Adrenal gland (tissue), 12 donors: ENCODE results near the gene BRF1. TPM values are rescaled to one million over a fixed set of nuclear protein-coding genes. Genes with fewer than 3 reads are reported as not detected.

Experiments
- DNase-seq, 7 donors: peaks; one replicate each; pipeline ENCODE4 v3.0.0-alpha.2; 2019 to 2020
- H3K27ac ChIP-seq, 5 donors: fragments of 200-600 bp; sonication (generic) in 4 of 5; 1 replicate in 3 of 5; 2 replicates in 2 of 5; pipeline versions ENCODE4 v1.5.1 to v1.8.0; 2016 to 2020; ENCODE audit warnings: mild to moderate bottlenecking in 1 of 5
- H3K27me3 ChIP-seq: fragments of 200-600 bp; 2 replicates; pipeline ENCODE4 v1.8.0; 2021
- H3K36me3 ChIP-seq, 2 donors: fragments of 200-600 bp; replicated peaks in 1 of 2; 1 replicate in 1 of 2; 2 replicates in 1 of 2; pipeline versions ENCODE4 v1.5.1 to v1.8.0; 2018 to 2022
- H3K4me1 ChIP-seq, 2 donors: fragments of 200-600 bp; replicated peaks in 1 of 2; 1 replicate in 1 of 2; 2 replicates in 1 of 2; pipeline versions ENCODE4 v1.5.1 to v1.8.0; 2018 to 2021
- H3K4me3 ChIP-seq, 4 donors: fragments of 200-600 bp; sonication (generic) in 3 of 4; one replicate each; pipeline ENCODE4 v1.5.1; 2016 to 2018
- H3K9me3 ChIP-seq, 3 donors: fragments of 200-600 bp; sonication (generic) in 1 of 3; replicated peaks in 1 of 3; 1 replicate in 2 of 3; 2 replicates in 1 of 3; pipeline versions ENCODE4 v1.5.1 to v1.8.0; 2016 to 2021
- POLR2A ChIP-seq, 2 donors: fragments of 450-650 bp; IDR thresholded peaks; one replicate each; pipeline ENCODE4 v1.6.1; 2017; ENCODE audit warnings: antibody characterized with exemption in 2 of 2, mild to moderate bottlenecking in 2 of 2, moderate library complexity in 1 of 2
- WGBS, 4 donors: extraction: QIAGEN DNeasy Blood & Tissue Kit in 2 of 4; methylation state at CpG; one replicate each; pipeline versions ENCODE4 v1.1.5 to v1.1.7; 2013 to 2017; 5-methylcytosine and 5-hydroxymethylcytosine counted together
- intact Hi-C, 2 donors: fragments of 100-400 bp; cut with DNase I; formaldehyde crosslinking; loops; one replicate each; pipeline versions ENCODE4 v1.14.1 to v1.15.0; 2022 to 2023
- polyA plus RNA-seq, 3 donors: library from polyadenylated mRNA; stranded (reverse); fragments of 200-250 nt in 2 of 3; fragments of 350-450 nt in 1 of 3; fragmentation: Illumina TruSeq in 1 of 3; extraction: RNeasy Lipid Tissue Mini Kit (QIAGEN cat#74804) in 1 of 3; gene quantifications; one replicate each; pipeline ENCODE4 v1.2.3, GENCODE V29; 2013 to 2014
- total RNA-seq, 9 donors: library from RNA; depleted of rRNA in 4 of 9; stranded (reverse); fragments of >200 nt in 4 of 9; fragments of 120-200 nt in 1 of 9; fragmentation: NEBNext Ultra II Directional in 1 of 9; extraction: Animal tissue kit (Norgen Biotek cat#: 25700) in 1 of 9; gene quantifications; one replicate each; pipeline versions ENCODE4 v1.1.0 to v1.2.4, GENCODE V29; 2013 to 2023
- TF ChIP-seq, protein P1 (sequence below), 6 experiments: fragments of 450-650 bp in 4 of 6; fragments of 200-600 bp in 2 of 6; sonication (generic) in 1 of 6; IDR thresholded peaks; 1 replicate in 5 of 6; 2 replicates in 1 of 6; pipeline versions ENCODE4 v1.5.1 to v1.8.0; 2016 to 2021; ENCODE audit warnings: antibody characterized with exemption in 6 of 6, mild to moderate bottlenecking in 2 of 6, moderate library complexity in 1 of 6
- donor health status: healthy with polysubstance abuse.
- donor health status: Bipolar disorder and iron deficiency.
- donor health status: DM: yes; HTN: yes; CAD: no.
- donor health status: DM: no; HTN: no; CAD: no.
- donor health status: DM: no; HTN: no; CAD: no.
- donor health status: DM: yes; HTN: yes; CAD: no.

Gene BRF1
- total and polyA plus RNA-seq, 12 donors = 14.0 to 96.9 (median 37.5) TPM

DNA sequence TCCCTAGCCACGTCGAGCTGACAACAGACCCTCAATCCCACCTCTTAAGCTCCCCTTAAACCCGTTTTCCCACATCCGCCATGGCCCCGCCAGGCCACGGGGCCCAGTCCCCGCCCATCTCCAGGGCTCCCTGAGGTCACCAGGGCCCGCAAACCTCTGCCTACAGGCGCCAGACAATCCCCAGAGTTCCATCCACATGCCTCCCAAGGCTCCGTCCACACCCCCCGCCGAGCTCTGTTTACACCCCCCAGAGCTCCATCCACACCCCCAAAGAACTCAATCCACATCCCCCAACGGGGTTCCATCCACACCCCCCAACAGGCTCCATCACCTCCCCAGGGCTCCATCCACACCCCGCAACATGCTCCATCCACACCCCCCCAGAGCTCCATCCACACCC, 141.5 kb downstream of the BRF1 start:
- Histone ChIP-seq H3K27ac (no peak overlapping the region), H3K36me3 (no peaks in the 10 kb centered on the region), H3K4me3 (no peak overlapping the region), H3K27me3 (peaks cover 5% of the 10 kb centered on the region), H3K4me1 (no peaks in the 10 kb centered on the region), H3K9me3 (no peaks in the 10 kb centered on the region)
- 74 to 86% (median 79%) methylated on average over 9 to 14 of the region's 14 CpGs for WGBS, 4 donors
- no peak for DNase-seq
- no peak for TF ChIP-seq POLR2A (IDR thresholded peaks at IDR 0.05)
- TF ChIP-seq, protein P1, sequence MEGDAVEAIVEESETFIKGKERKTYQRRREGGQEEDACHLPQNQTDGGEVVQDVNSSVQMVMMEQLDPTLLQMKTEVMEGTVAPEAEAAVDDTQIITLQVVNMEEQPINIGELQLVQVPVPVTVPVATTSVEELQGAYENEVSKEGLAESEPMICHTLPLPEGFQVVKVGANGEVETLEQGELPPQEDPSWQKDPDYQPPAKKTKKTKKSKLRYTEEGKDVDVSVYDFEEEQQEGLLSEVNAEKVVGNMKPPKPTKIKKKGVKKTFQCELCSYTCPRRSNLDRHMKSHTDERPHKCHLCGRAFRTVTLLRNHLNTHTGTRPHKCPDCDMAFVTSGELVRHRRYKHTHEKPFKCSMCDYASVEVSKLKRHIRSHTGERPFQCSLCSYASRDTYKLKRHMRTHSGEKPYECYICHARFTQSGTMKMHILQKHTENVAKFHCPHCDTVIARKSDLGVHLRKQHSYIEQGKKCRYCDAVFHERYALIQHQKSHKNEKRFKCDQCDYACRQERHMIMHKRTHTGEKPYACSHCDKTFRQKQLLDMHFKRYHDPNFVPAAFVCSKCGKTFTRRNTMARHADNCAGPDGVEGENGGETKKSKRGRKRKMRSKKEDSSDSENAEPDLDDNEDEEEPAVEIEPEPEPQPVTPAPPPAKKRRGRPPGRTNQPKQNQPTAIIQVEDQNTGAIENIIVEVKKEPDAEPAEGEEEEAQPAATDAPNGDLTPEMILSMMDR (IDR thresholded peaks at IDR 0.05) = no peak
- intact Hi-C loops = no loop called here

Other genes starting within 250 kb of the BRF1 start
- gene GPR132, start 235.6 kb downstream of the BRF1 start, total RNA-seq = 10 to 100 TPM in 1 of 9 donors, 1 to 10 TPM in 6, under 1 TPM in 2; 0.17 to 11.7 (median 2.0) TPM
- gene GPR132, start 235.6 kb downstream of the BRF1 start, polyA plus RNA-seq = 1 to 10 TPM in 1 of 3 donors, under 1 TPM in 2; 0.57 to 1.8 (median 0.91) TPM
- gene JAG2, start 132.2 kb downstream of the BRF1 start, total RNA-seq = 1 to 10 TPM in 8 of 9 donors, under 1 TPM in 1; 0.83 to 5.7 (median 3.8) TPM
- 10 to 100 TPM in 2 of 3 donors, under 1 TPM in 1; 0.93 to 16.2 (median 12.7) TPM for gene JAG2, start 132.2 kb downstream of the BRF1 start, polyA plus RNA-seq
- 10 to 100 TPM; 13.4 to 55.8 (median 34.4) TPM for gene NUDT14, start 119.7 kb downstream of the BRF1 start, total RNA-seq
- gene NUDT14, start 119.7 kb downstream of the BRF1 start, polyA plus RNA-seq = 10 to 100 TPM in 2 of 3 donors, 1 to 10 TPM in 1; 4.1 to 49.1 (median 48.0) TPM
- 10 to 100 TPM; 23.3 to 43.3 (median 31.3) TPM for gene BTBD6, start 52.5 kb downstream of the BRF1 start, total RNA-seq
- gene BTBD6, start 52.5 kb downstream of the BRF1 start, polyA plus RNA-seq = 10 to 100 TPM; 14.3 to 78.5 (median 72.6) TPM
- gene PACS2, start 13.7 kb upstream of the BRF1 start, total RNA-seq = 100 to 1,000 TPM in 3 of 9 donors, 10 to 100 TPM in 6; 19.5 to 112 (median 71.5) TPM
- gene PACS2, start 13.7 kb upstream of the BRF1 start, polyA plus RNA-seq = 100 to 1,000 TPM in 1 of 3 donors, 10 to 100 TPM in 2; 20.4 to 221 (median 94.2) TPM
- gene TEX22, start 97.5 kb upstream of the BRF1 start, total RNA-seq = 1 to 10 TPM in 4 of 9 donors, under 1 TPM in 2, not detected in 3; 0.17 to 2.8 (median 1.2) TPM
- gene TEX22, start 97.5 kb upstream of the BRF1 start, polyA plus RNA-seq = under 1 TPM; 0.20 to 0.38 (median 0.24) TPM
- 100 to 1,000 TPM in 2 of 9 donors, 10 to 100 TPM in 7; 26.8 to 102 (median 58.8) TPM for gene MTA1, start 118.8 kb upstream of the BRF1 start, total RNA-seq
- gene MTA1, start 118.8 kb upstream of the BRF1 start, polyA plus RNA-seq = 100 to 1,000 TPM in 2 of 3 donors, 10 to 100 TPM in 1; 11.8 to 270 (median 142) TPM
- gene CRIP2, start 173.8 kb upstream of the BRF1 start, total RNA-seq = 10 to 100 TPM; 20.7 to 90.6 (median 50.9) TPM
- gene CRIP2, start 173.8 kb upstream of the BRF1 start, polyA plus RNA-seq = 100 to 1,000 TPM in 2 of 3 donors, 1 to 10 TPM in 1; 5.9 to 193 (median 141) TPM
- gene CRIP1, start 185.9 kb upstream of the BRF1 start, total RNA-seq = 10 to 100 TPM in 3 of 9 donors, 1 to 10 TPM in 6; 1.9 to 20.0 (median 9.1) TPM
- gene CRIP1, start 185.9 kb upstream of the BRF1 start, polyA plus RNA-seq = 100 to 1,000 TPM in 1 of 3 donors, 10 to 100 TPM in 1, 1 to 10 TPM in 1; 5.9 to 157 (median 80.3) TPM
- 1 to 10 TPM; 1.4 to 6.2 (median 3.3) TPM for gene TEDC1, start 190.2 kb upstream of the BRF1 start, total RNA-seq
- gene TEDC1, start 190.2 kb upstream of the BRF1 start, polyA plus RNA-seq = 10 to 100 TPM in 2 of 3 donors, under 1 TPM in 1; 0.24 to 19.1 (median 12.7) TPM
- gene TMEM121, start 225.6 kb upstream of the BRF1 start, total RNA-seq = 10 to 100 TPM in 1 of 9 donors, 1 to 10 TPM in 7, under 1 TPM in 1; 0.78 to 12.1 (median 1.3) TPM
- 1 to 10 TPM in 2 of 3 donors, not detected in 1; 1.9 to 2.0 TPM for gene TMEM121, start 225.6 kb upstream of the BRF1 start, polyA plus RNA-seq